ENCODE measurements around the gene EPM2AIP1. TPM values are rescaled to one million over a fixed set of nuclear protein-coding genes. Genes with fewer than 3 reads are reported as not detected.
"Not testable (repeated sequence)": the region's sequence is repeated elsewhere in the genome, so short reads cannot be mapped to it uniquely, and the experiment has no call there.

The EPM2AIP1 gene
- total RNA-seq, 2 donors from 2014 or later = 15.3 to 19.9 TPM

GRCh38 chr3:37015642-37016041 lies 22.7 kb upstream of the EPM2AIP1 start:
- no peak for DNase-seq (ENCODE audit: low spot score)
- intact Hi-C loops (cut with DNase I) = no loop called here

DNA sequence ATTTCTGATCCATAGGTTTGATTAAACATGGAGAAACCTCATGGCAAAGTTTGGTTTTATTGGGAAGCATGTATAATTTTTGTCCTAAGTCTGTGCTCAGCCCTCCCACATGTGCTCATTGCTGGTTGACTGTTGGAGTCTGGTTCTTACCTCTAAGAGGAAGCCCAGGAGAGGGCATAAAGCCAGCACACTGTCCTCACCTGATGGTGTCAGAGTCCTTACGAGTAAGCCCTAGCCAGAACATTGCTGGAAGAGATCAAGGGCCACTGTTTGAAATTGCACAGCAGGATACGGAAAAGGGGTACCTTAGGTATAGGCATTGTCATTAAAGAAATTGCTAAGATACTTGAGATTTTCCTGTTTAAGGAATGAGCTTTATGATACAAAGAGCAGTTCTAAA lies 21.7 kb upstream of the EPM2AIP1 start:
- no peak for DNase-seq (ENCODE audit: low spot score)
- intact Hi-C loops (cut with DNase I) = no loop called here

DNA sequence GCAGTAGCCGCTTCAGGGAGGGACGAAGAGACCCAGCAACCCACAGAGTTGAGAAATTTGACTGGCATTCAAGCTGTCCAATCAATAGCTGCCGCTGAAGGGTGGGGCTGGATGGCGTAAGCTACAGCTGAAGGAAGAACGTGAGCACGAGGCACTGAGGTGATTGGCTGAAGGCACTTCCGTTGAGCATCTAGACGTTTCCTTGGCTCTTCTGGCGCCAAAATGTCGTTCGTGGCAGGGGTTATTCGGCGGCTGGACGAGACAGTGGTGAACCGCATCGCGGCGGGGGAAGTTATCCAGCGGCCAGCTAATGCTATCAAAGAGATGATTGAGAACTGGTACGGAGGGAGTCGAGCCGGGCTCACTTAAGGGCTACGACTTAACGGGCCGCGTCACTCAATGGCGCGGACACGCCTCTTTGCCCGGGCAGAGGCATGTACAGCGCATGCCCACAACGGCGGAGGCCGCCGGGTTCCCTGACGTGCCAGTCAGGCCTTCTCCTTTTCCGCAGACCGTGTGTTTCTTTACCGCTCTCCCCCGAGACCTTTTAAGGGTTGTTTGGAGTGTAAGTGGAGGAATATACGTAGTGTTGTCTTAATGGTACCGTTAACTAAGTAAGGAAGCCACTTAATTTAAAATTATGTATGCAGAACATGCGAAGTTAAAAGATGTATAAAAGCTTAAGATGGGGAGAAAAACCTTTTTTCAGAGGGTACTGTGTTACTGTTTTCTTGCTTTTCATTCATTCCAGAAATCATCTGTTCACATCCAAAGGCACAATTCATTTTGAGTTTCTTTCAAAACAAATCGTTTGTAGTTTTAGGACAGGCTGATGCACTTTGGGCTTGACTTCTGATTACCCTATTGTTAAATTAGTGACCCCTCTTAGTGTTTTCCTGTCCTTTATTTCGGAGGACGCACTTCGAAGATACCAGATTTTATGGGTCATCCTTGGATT lies 674 bp upstream of the EPM2AIP1 start, which contains the start of gene MLH1:
MLH1 (plus strand) TSS at position 193 of the 958 bp plus-strand sequence; CDS start at position 223, 30 bp downstream.
- peak; percentile 98 for DNase-seq (ENCODE audit: low spot score)
- intact Hi-C loops (cut with DNase I) = no loop called here

GRCh38 chr3:36991923-36992805 lies 767 bp downstream of the EPM2AIP1 start:
- no peak for DNase-seq (ENCODE audit: low spot score)
- intact Hi-C loops (cut with DNase I) = no loop called here

DNA sequence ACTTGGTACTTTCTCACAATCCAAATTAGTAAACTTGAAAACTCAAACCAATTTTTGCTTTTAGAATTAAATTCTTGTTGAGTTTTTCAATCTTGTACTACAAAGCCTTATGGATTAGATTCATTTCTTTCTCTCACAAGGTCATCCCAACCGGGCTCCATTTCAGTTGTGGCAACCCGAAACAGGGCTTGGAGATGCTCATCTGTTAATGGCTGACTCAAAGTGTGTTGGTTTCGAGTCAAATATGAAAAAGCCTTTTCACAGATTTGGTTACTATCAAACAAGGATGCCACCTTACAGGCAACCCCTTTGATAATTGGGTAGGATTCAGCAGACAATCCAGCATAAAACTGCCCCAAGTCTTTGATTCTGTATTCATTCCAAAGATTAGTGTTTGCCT lies 1.8 kb downstream of the EPM2AIP1 start:
- intact Hi-C loops (cut with DNase I) = no loop called here
- DNase-seq (ENCODE audit: low spot score) = no peak

GRCh38 chr3:36989568-36989967 lies 3.4 kb downstream of the EPM2AIP1 start:
- DNase-seq (ENCODE audit: low spot score) = no peak
- intact Hi-C loops (cut with DNase I) = no loop called here

DNA sequence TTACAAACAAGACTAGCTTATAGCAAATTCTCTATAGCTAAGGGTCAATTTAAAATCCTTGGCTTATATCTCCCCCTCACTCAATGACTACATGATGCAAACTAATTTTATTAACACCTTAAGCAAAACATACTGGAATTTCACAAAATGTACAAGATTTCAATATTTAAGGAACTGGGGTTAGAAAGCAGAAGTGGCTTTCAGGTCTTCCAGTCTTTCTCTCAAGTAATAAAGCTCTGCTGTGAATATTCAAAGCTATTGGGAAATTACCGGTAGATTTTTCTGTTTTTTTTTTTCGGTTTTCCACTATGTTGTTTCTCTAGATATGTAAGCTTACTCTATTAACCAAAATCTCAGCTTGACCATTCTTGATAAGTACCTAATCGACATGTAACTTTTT lies 3.9 kb downstream of the EPM2AIP1 start:
- intact Hi-C loops (cut with DNase I) = no loop called here
- DNase-seq (ENCODE audit: low spot score) = no peak

DNA sequence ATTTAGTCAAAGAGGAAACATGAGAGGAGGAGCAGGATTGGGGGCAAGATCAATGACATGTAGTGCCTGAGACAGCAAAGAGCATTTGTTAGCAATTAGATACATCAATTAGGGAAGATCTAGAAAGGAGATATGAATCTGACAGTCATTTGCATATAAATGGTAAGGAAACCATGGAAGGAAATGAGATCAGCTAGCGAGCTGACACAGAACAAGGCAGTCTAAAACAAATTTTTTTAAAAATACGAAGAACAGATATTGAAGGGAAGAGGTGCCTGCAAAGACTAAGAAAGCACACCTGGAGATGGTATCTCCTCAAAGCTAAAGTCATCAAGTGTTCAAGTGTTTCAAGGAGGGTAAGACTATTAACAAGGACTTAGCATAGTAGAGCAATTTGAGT lies 4.6 kb downstream of the EPM2AIP1 start:
- intact Hi-C loops (cut with DNase I) = no loop called here
- no peak for DNase-seq (ENCODE audit: low spot score)

- intact Hi-C loops (cut with DNase I) = no loop called here
- no peak for DNase-seq (ENCODE audit: low spot score)
Measured at GRCh38 chr3:36981006-36981405, 11.9 kb downstream of the EPM2AIP1 start.

GRCh38 chr3:36973139-36973538 lies 19.8 kb downstream of the EPM2AIP1 start:
- no peak for DNase-seq (ENCODE audit: low spot score)

DNA sequence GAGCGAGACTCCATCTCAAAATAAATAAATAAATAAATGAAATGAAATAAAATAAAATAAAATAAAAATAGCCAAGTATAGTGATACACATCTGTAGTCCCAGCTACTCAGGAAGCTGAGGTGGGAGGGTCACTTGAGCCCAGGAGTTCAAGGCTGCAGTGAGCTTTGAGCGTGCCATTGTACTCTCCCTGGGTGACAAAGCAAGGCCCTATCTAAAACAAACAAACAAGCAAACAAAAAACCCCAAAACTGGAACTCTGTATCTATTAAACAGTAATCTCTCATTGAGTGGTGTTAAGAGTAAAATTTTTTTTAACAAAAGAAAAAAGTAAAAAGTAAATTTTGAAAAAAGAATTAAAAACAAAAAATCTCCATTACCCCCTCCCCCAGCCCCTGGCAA lies 20.8 kb downstream of the EPM2AIP1 start:
- no peak for DNase-seq (ENCODE audit: low spot score)
- intact Hi-C loops (cut with DNase I) = no loop called here

More at GRCh38 chr3:36973139-36973538, 19.8 kb downstream of the EPM2AIP1 start:
- intact Hi-C loops (cut with DNase I) = no loop called here

- intact Hi-C loops (cut with DNase I) = no loop called here
- DNase-seq (ENCODE audit: low spot score) = no peak
Measured at GRCh38 chr3:36969540-36970432, 23.1 kb downstream of the EPM2AIP1 start.

DNA sequence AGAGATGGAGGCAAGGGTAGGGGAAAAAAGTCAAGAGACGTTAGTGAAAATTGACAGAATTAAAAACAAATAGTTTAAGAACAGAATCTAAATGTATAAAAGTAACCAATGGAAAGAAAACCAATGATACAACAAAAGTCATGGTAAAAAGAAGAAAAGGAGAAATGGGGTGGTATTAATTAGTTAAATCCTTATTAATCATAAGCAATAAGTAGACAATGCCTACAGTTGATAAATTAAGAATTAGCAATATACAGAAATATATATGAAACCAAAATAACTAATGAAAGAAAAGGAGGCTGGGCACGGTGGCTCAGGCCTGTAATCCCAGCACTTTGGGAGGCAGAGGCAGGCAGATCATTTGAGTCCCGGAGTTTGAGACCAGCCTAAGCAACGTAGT lies 23.8 kb downstream of the EPM2AIP1 start:
- no peak for DNase-seq (ENCODE audit: low spot score)
- intact Hi-C loops (cut with DNase I) = no loop called here

DNA sequence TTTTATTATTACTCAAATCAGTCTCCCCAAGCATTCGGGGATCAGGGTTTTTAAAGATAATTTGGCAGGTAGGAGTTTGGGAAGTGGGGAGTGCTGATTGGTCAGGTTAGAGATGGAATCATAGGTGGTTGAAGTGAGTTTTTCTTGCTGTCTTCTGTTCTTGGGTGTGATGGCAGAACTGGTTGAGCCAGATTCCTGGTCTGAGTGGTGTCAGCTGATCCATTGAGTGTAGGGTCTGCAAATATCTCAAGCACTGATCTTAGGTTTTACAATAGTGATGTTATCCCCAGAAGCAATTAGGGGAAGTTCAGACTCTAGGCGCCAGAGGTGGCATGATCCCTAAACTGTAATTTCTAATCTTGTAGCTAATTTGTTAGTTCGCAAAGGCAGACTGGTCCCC lies 27.5 kb downstream of the EPM2AIP1 start:
- intact Hi-C loops (cut with DNase I) = no loop called here
- DNase-seq (ENCODE audit: low spot score) = no peak

DNA sequence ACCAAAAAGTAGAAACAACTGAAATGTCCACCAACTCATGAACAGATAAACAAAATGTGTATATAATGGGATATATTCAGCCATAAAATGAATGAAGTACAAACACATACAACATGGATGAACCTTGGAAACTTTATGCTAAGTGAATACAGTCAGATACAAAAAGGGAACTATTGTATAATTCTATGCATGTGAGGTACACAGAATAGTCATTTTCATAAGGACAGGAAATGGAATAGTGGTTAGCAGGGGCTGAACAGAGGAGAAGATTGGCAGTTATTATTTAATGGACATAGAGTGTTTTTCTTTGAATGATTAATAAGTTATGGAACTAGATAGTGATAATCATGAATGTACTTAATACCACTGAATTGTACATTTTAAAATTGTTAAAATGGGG lies 28.1 kb downstream of the EPM2AIP1 start:
- DNase-seq (ENCODE audit: low spot score) = no peak
- intact Hi-C loops (cut with DNase I) = no loop called here

- DNase-seq (ENCODE audit: low spot score) = no peak
- intact Hi-C loops (cut with DNase I) = no loop called here
Measured at GRCh38 chr3:36964331-36964730, 28.6 kb downstream of the EPM2AIP1 start.

DNA sequence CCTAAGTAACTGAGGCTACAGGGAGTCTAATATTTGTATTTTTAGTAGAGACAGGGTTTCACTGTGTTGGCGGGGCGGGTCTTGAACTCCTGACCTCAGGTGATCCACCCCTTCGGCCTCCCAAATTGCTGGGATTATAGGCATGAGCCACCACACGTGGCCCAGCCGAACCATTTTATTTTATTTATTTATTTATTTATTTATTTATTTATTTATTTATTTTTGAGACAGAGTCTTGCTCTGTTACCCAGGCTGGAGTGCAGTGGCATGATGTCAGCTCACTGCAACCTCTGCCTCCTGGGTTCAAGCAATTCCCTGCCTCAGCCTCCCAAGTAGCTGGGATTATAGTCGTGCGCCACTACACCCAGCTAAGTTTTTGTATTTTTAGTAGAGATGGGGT lies 29.9 kb downstream of the EPM2AIP1 start:
- DNase-seq (ENCODE audit: low spot score); intact Hi-C loops (cut with DNase I): not testable (repeated sequence)

DNA sequence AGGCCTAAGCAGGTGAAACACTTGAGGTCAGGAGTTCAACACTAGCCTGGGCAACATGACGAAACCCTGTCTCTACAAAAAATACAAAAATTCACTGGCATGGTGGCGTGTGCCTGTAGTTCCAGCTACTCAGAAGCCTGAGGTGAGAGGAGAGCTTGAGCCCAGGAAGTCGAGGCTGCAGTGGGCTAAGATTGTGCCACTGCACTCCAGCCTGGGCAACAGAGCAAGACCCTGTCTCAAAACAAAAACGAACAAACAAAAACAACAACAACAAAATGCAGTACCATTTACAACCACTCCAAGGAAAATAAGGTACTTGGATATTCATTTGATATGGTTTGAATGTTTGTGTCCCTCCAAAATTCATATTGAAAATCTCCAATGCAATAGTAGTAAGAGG lies 32.4 kb downstream of the EPM2AIP1 start:
- intact Hi-C loops (cut with DNase I) = no loop called here
- DNase-seq (ENCODE audit: low spot score) = no peak

- intact Hi-C loops (cut with DNase I) = loop anchor here in 1 of 2 donors (10.0 kb wide), 1 partner anchor 225 kb away; no protein-coding TSS in a partner anchor
- no peak for DNase-seq (ENCODE audit: low spot score)
Measured at GRCh38 chr3:36959821-36960220, 33.1 kb downstream of the EPM2AIP1 start.
